ENCODE measurements around the gene UBFD1. TPM values are rescaled to one million over a fixed set of nuclear protein-coding genes. Genes with fewer than 3 reads are reported as not detected.

The UBFD1 gene
- polyA plus RNA-seq, 3 donors = 8.0 to 8.9 (median 8.0) TPM

GRCh38 chr16:23567602-23568001 is 10.1 kb downstream of the UBFD1 start:
- 96% methylated on average over 3 of the region's 3 CpGs for WGBS (ENCODE audit: insufficient coverage)
- Histone ChIP-seq H2AFZ (ENCODE audit: insufficient read depth, low read depth, low read length, poor library complexity, severe bottlenecking) (no peak overlapping the region), H3K27ac (ENCODE audit: low read depth in 1 of 2, low read length in 2 of 2) (no peak overlapping the region), H4K20me1 (ENCODE audit: insufficient read depth, low read length) (no peaks in the 10 kb centered on the region), H3K9ac (ENCODE audit: insufficient read depth, low read length, poor library complexity, severe bottlenecking) (no peak overlapping the region), H3K9me3 (replicated peaks in 1 of 2; ENCODE audit: control insufficient read depth in 1 of 2, insufficient read depth in 1 of 2, low read length in 2 of 2) (no peaks in the 10 kb centered on the region), H3K4me3 (replicated peaks in 1 of 3; ENCODE audit: low read depth in 2 of 3, low read length in 3 of 3) (no peak overlapping the region), H3K36me3 (replicated peaks in 1 of 2; ENCODE audit: control insufficient read depth in 1 of 2, insufficient read depth in 2 of 2, low read length in 2 of 2) (peaks cover 51 to 76% of the 10 kb centered on the region in 2 donors), H3K79me2 (ENCODE audit: insufficient read depth, low read length) (no peaks in the 10 kb centered on the region), H3K4me1 (ENCODE audit: control insufficient read depth in 1 of 2, insufficient read depth in 2 of 2, low read length in 2 of 2) (peaks cover 25 to 26% of the 10 kb centered on the region in 2 donors), H3K27me3 (ENCODE audit: control insufficient read depth in 2 of 2, insufficient read depth in 2 of 2, low read length in 2 of 2) (no peaks in the 10 kb centered on the region), H3K4me2 (replicated peaks; ENCODE audit: extremely low read depth, low read length, poor library complexity, severe bottlenecking) (no peak overlapping the region)
- no peak for TF ChIP-seq CTCF (IDR thresholded peaks at IDR 0.05)
- Mint-ChIP-seq H3K27ac (no peak overlapping the region), H3K4me1 (peaks cover 27% of the 10 kb centered on the region), H3K27me3 (ENCODE audit: low read depth in 3 of 3) (no peaks in the 10 kb centered on the region), H3K36me3 (peaks cover 62 to 74% of the 10 kb centered on the region in 2 donors), H3K9me3 (no peaks in the 10 kb centered on the region), H3K4me3 (no peak overlapping the region)
- no peak for DNase-seq
- intact Hi-C loops (cut with micrococcal nuclease) = no loop called here

GRCh38 chr16:23570992-23571632 is 13.6 kb downstream of the UBFD1 start:
- Mint-ChIP-seq H3K4me3 (peak overlapping the region in 1 of 2 donors; percentile 4), H3K4me1 (peaks cover 27% of the 10 kb centered on the region), H3K36me3 (peaks cover 51 to 58% of the 10 kb centered on the region in 2 donors), H3K27me3 (ENCODE audit: low read depth in 3 of 3) (no peaks in the 10 kb centered on the region), H3K9me3 (peaks cover 0 to 2% (median 0%) of the 10 kb centered on the region in 7 donors), H3K27ac (peak overlapping the region; percentile 56 to 90 (median 85))
- no peaks in the 10 kb centered on the region for H3K79me2 ChIP-seq (ENCODE audit: insufficient read depth, low read length)
- peak overlapping the region in 1 of 3 experiments; percentile 35 for H3K4me3 ChIP-seq (replicated peaks in 1 of 3; ENCODE audit: low read depth in 2 of 3, low read length in 3 of 3)
- intact Hi-C loops (cut with micrococcal nuclease) = no loop called here
- WGBS (ENCODE audit: insufficient coverage) = 3% methylated on average over 6 of the region's 8 CpGs
- peak overlapping the region; percentile 51 for H3K4me2 ChIP-seq (replicated peaks; ENCODE audit: extremely low read depth, low read length, poor library complexity, severe bottlenecking)
- H3K27me3 ChIP-seq (ENCODE audit: control insufficient read depth in 2 of 2, insufficient read depth in 2 of 2, low read length in 2 of 2) = no peaks in the 10 kb centered on the region
- peak; percentile 57 to 67 (median 66) for DNase-seq
- H3K36me3 ChIP-seq (replicated peaks in 1 of 2; ENCODE audit: control insufficient read depth in 1 of 2, insufficient read depth in 2 of 2, low read length in 2 of 2) = peaks cover 26 to 71% of the 10 kb centered on the region in 2 donors
- no peak for TF ChIP-seq CTCF (IDR thresholded peaks at IDR 0.05)
- H3K27ac ChIP-seq (ENCODE audit: low read depth in 1 of 2, low read length in 2 of 2) = peak overlapping the region; percentile 22 to 67
- H4K20me1 ChIP-seq (ENCODE audit: insufficient read depth, low read length) = no peaks in the 10 kb centered on the region
- H3K9ac ChIP-seq (ENCODE audit: insufficient read depth, low read length, poor library complexity, severe bottlenecking) = peak overlapping the region; percentile 2
- H3K4me1 ChIP-seq (ENCODE audit: control insufficient read depth in 1 of 2, insufficient read depth in 2 of 2, low read length in 2 of 2) = peaks cover 25 to 26% of the 10 kb centered on the region in 2 donors
- peak overlapping the region; percentile 49 for H2AFZ ChIP-seq (ENCODE audit: insufficient read depth, low read depth, low read length, poor library complexity, severe bottlenecking)
- no peaks in the 10 kb centered on the region for H3K9me3 ChIP-seq (replicated peaks in 1 of 2; ENCODE audit: control insufficient read depth in 1 of 2, insufficient read depth in 1 of 2, low read length in 2 of 2)
